Keratinocyte (primary cell): ENCODE results near the gene MTX3.

ENCODE experiments used
- CTCF ChIP-seq, 3 experiments: IDR thresholded peaks in 1 of 3; conservative IDR thresholded peaks in 1 of 3; optimal IDR thresholded peaks in 1 of 3; 2 replicates in 2 of 3; 3 replicates in 1 of 3; pipeline versions ENCODE3 to v1.5.1; 2011; ENCODE audit warnings: low read length in 3 of 3, mild to moderate bottlenecking in 3 of 3, moderate library complexity in 2 of 3, control low read depth in 1 of 3, inconsistent platforms in 1 of 3; ENCODE audit not compliant: insufficient read depth in 2 of 3; ENCODE audit errors: extremely low read depth in 1 of 3
- EZH2 ChIP-seq: IDR thresholded peaks from one replicate; pipeline ENCODE4 v1.6.1; 2012; ENCODE audit warnings: inconsistent platforms, mild to moderate bottlenecking, low read length, moderate library complexity

- TF ChIP-seq CTCF (optimal IDR thresholded peaks at IDR 0.05 in 1 of 3, IDR thresholded peaks at IDR 0.05 in 1 of 3, conservative IDR thresholded peaks at IDR 0.05 in 1 of 3; ENCODE audit: extremely low read depth in 1 of 3, insufficient read depth in 2 of 3, low read length in 3 of 3) (no peak), EZH2 (no peak)
These were observed 15.6 kb downstream of the MTX3 start for GRCh38 chr5:79975422-79975821.
